LNCAP (cell line): ENCODE measurements around the gene GALNT18.

Source experiments
- TF ChIP-seq, protein P1 (sequence below): fragments of 450-650 bp; IDR thresholded peaks from 2 replicates; pipeline ENCODE4 v1.5.1; 2017; ENCODE audit warnings: mild to moderate bottlenecking

Gene GALNT18

DNA sequence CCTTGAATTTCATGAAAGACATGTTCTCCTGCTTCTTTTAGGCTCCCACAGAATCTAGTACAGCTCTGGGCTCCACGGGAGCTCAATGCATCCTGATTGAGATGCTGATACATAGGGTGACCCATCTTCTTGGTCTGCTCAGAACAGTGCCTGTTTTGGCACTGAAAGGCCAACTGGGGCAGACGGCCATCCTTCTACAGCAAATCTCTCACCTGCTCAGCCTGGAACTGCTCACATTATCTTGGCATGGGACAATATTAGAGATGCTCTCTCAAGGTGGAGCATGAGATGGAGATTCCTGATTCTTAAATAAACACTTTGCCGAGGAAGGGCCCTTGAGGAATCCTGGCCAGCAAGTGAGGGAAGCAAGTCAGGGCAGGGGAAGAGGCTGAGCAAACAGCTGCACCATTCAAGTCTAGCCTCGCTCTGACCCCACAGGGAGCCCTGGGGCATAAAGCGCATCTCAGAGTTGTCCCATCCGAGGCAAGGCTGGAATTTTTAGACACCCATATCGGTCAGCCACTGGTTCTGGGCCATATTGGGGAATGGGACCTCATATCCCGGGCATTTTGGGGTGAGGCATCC, 210.3 kb downstream of the GALNT18 start:
- TF ChIP-seq, protein P1, sequence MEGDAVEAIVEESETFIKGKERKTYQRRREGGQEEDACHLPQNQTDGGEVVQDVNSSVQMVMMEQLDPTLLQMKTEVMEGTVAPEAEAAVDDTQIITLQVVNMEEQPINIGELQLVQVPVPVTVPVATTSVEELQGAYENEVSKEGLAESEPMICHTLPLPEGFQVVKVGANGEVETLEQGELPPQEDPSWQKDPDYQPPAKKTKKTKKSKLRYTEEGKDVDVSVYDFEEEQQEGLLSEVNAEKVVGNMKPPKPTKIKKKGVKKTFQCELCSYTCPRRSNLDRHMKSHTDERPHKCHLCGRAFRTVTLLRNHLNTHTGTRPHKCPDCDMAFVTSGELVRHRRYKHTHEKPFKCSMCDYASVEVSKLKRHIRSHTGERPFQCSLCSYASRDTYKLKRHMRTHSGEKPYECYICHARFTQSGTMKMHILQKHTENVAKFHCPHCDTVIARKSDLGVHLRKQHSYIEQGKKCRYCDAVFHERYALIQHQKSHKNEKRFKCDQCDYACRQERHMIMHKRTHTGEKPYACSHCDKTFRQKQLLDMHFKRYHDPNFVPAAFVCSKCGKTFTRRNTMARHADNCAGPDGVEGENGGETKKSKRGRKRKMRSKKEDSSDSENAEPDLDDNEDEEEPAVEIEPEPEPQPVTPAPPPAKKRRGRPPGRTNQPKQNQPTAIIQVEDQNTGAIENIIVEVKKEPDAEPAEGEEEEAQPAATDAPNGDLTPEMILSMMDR: no peak

DNA sequence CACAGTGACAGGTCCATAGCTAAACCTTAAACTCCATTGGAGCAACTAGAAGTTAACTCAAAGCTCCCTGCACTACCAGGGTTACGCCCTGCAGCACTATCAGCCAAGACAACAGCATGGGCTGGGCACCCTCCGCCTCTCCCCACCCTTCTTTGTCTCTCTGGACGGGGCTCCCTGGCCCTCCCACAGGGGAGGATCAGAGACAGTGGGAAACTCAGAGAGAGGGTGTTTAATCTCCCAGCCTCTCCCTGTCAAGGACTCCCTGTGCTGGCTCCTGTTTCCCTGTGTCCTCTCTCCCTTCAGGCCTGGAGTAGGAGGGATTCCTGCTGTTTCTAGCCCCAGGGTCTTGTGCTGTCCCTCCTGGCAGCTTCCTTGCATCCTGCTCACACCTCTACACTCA, 211.9 kb downstream of the GALNT18 start:
- TF ChIP-seq, protein P1: no peak

GRCh38 chr11:11409224-11409623, 212.6 kb downstream of the GALNT18 start:
- TF ChIP-seq, protein P1: no peak

GRCh38 chr11:11408436-11409221, 213.2 kb downstream of the GALNT18 start:
- TF ChIP-seq, protein P1: no peak

- TF ChIP-seq, protein P1: no peak
Observed at GRCh38 chr11:11407763-11408084, 214.1 kb downstream of the GALNT18 start.

GRCh38 chr11:11407065-11407762, 214.6 kb downstream of the GALNT18 start:
- TF ChIP-seq, protein P1: no peak

DNA sequence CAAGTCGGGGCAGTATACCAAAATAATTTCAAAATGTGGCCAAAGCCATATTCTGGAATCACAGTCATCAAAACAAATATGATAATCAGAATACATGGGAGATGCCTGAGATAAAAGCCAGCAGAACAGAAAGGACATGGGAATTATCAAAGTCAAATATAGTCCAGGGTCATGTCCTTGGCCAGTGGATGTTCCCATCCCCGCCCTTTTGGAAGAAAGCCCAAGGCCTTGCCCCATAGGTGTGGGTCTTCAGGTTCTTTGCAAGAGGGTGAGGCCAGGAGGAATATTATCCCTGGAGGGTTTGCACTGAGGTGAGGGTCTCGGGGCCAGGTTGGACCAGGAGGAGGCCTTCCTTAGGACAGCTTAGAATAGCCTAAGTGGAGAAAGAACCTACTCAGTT, 215.2 kb downstream of the GALNT18 start:
- TF ChIP-seq, protein P1: no peak
